NAMALWA (cell line): ENCODE data around the gene PCDHGA1.
A peak's percentile ranks its signal among the peaks of the same experiment; 100 is the strongest.
"Not testable (repeated sequence)": the region's sequence is repeated elsewhere in the genome, so short reads cannot be mapped to it uniquely, and the experiment has no call there.

Experiments
- DNase-seq: peaks from one replicate; pipeline ENCODE4 v3.0.0-alpha.2; 2015; ENCODE audit warnings: low spot score

The PCDHGA1 gene

GRCh38 chr5:141330299-141331080 is at the start of gene PCDHGA1:
PCDHGA1 (plus strand) TSS chr5:141330514.
- peak; percentile 83 for DNase-seq

- no peak for DNase-seq
Observed at GRCh38 chr5:141298376-141298775, 31.9 kb upstream of the PCDHGA1 start.

GRCh38 chr5:141303756-141304155 is 26.6 kb upstream of the PCDHGA1 start, which contains the start of gene SLC25A2:
SLC25A2 (minus strand) TSS chr5:141304049; CDS start chr5:141303865, 184 bp downstream.
- no peak for DNase-seq

GRCh38 chr5:141306630-141307029 is 23.7 kb upstream of the PCDHGA1 start:
- DNase-seq = no peak

- peak; percentile 17 for DNase-seq
Observed at GRCh38 chr5:141313711-141314110, 16.6 kb upstream of the PCDHGA1 start.

- DNase-seq = not testable (repeated sequence)
Observed at GRCh38 chr5:141316963-141317362, 13.4 kb upstream of the PCDHGA1 start.

GRCh38 chr5:141319202-141319601 is 11.1 kb upstream of the PCDHGA1 start:
- DNase-seq = no peak

- DNase-seq = no peak
Observed at GRCh38 chr5:141319699-141320098, 10.6 kb upstream of the PCDHGA1 start.

- peak; percentile 96 for DNase-seq
Observed at GRCh38 chr5:141320225-141321169, 9.8 kb upstream of the PCDHGA1 start, which contains the start of gene TAF7. TAF7 (minus strand) TSS chr5:141320784; CDS start chr5:141320044, 740 bp downstream.

GRCh38 chr5:141322261-141322660 is 8.1 kb upstream of the PCDHGA1 start:
- DNase-seq = no peak

- DNase-seq = peak; percentile 82
Observed at GRCh38 chr5:141326088-141326854, 4.0 kb upstream of the PCDHGA1 start.

- DNase-seq = no peak
Observed at GRCh38 chr5:141328231-141328630, 2.1 kb upstream of the PCDHGA1 start.

- not testable (repeated sequence) for DNase-seq
Observed at GRCh38 chr5:141332571-141332970, 2.3 kb downstream of the PCDHGA1 start.

- peak; percentile 81 for DNase-seq
Observed at GRCh38 chr5:141338538-141339306, 8.4 kb downstream of the PCDHGA1 start, which contains the start of gene PCDHGA2. PCDHGA2 (plus strand) TSS chr5:141338760.

- DNase-seq = not testable (repeated sequence)
Observed at GRCh38 chr5:141340781-141341354, 10.6 kb downstream of the PCDHGA1 start.

- DNase-seq = no peak
Observed at GRCh38 chr5:141342773-141343172, 12.5 kb downstream of the PCDHGA1 start.

- peak; percentile 69 for DNase-seq
Observed at GRCh38 chr5:141343242-141343952, 13.1 kb downstream of the PCDHGA1 start, which contains the start of gene PCDHGA3. PCDHGA3 (plus strand) TSS chr5:141343829; CDS start chr5:141344034, 205 bp downstream.

GRCh38 chr5:141343953-141344463 is 13.7 kb downstream of the PCDHGA1 start:
- DNase-seq = no peak

GRCh38 chr5:141345327-141345726 is 15.0 kb downstream of the PCDHGA1 start:
- DNase-seq = no peak
